CD4-positive, alpha-beta T cell treated with Interleukin-21 for 1 hour (primary cell): Measurements from ENCODE around the gene PLIN4.

ENCODE experiments used
- DNase-seq: peaks from one replicate; pipeline ENCODE4 v3.0.0-alpha.2; 2020

The PLIN4 gene

DNA sequence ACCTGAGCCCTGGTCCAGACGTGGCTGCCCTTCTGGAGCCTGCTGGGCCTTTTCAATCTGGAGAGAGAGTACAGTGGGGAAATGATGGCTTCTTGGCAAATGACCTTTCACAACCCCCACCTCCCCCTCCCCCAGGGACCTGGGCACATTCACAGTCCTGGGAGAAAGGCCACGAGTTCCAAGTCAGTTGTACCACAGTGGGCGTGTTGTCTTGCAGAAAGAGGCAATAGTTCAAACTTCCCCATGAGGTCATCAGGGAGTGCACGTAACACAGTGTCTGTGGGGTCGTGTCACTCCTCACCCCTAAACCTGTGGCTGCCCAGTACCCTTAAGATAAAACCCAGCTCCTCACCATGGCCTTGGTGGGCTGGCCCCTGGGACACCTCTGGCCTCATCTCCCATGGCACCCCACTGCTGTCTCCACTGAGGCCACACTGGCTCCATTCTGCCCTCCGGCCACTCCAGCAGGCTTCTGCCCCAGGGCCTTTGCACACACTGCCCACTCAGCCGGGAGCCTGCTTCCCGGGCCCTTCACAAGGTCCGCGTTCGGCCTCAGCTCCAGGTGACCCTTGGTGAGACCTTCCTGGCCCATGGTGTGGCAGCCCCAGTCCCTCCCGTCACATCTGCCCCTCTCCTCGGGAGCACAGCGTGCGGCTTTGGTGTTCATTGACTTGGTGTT is 13.3 kb downstream of the PLIN4 start:
- no peak for DNase-seq

DNA sequence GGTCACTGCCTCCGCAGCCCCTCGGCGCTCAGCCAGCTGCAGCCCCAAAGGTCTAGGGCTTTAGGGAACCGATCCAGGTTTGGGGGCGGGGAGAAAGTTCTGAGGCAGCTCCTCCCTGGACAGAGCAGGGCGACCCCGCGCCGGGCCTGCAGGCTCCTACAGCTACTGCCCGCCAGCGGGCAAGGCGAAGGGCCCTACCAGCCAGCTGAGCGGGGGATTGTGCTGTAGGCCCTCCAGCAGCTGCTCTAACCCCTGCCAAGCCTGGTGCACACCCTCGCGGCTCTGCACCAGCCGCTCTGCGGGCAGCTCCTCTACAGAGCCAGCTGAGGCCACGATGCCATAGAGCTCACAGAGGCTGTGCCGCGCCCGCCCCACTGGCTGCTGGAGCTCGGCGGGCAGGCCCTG is 14.0 kb downstream of the PLIN4 start:
- DNase-seq = no peak

DNA sequence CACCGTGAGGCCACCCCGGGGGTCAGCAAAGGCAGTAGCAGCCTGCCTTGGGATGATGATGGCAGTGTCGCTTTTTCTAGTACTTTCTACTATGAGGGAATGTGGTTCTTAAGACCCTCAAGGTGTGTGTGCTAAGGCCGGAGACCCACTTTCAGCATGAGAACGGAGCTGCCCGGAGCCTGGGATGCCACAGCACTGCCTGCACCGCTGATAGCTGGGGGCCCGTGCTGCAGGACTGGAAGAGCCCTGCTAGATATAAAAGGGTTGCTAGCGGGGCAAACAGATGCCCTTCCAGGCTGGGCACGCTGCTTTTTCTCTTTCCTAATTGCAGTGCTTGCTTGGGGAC is 14.5 kb downstream of the PLIN4 start:
- DNase-seq = no peak

GRCh38 chr19:4503132-4503824 is 15.0 kb downstream of the PLIN4 start:
- no peak for DNase-seq

- no peak for DNase-seq
These were observed 15.8 kb downstream of the PLIN4 start for GRCh38 chr19:4502282-4503131.

DNA sequence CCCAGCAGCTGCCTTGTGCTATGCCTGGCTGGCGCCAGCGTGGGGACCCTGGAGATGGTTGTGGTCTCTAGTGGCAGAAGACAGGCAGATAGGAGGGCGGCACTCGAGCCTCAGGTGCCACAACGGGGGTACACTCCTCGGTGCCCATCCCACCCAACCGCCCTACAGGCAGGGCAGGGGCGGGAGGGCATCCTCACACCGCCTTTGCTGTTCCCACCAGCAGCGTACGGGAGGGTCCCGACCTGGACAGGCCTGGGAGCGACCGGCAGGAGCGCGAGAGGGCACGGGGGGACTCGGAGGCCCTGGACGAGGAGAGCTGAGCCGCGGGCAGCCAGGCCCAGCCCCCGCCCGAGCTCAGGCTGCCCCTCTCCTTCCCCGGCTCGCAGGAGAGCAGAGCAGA is 16.6 kb downstream of the PLIN4 start:
- no peak for DNase-seq

- no peak for DNase-seq
These were observed 17.3 kb downstream of the PLIN4 start for GRCh38 chr19:4500841-4501591.

DNA sequence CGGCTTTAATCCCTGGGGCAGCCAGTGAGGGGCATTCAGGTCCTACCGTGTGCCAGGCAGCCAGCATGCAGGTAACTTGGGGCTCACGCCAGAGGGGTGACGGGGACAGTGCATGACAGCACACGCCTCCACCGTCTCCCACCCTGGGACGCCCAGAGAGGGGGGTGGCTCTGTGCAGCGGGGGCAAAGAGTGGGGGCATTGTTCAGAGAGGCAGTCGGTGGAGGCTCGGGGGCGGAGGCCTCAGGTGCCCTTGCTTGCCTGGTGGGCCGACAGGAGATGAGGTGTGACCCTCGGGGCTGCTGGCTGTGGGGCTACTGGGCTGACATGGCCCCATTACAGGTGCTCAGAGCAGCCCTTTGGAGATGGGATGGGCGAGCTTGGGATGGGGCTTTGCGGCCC is 18.4 kb downstream of the PLIN4 start:
- no peak for DNase-seq

GRCh38 chr19:4499318-4499717 is 19.0 kb downstream of the PLIN4 start:
- DNase-seq = no peak

- DNase-seq = no peak
These were observed 19.6 kb downstream of the PLIN4 start for GRCh38 chr19:4498694-4499093.

GRCh38 chr19:4497770-4498389 is 20.4 kb downstream of the PLIN4 start:
- DNase-seq = no peak

GRCh38 chr19:4496304-4496703 is 22.0 kb downstream of the PLIN4 start:
- DNase-seq = no peak

DNA sequence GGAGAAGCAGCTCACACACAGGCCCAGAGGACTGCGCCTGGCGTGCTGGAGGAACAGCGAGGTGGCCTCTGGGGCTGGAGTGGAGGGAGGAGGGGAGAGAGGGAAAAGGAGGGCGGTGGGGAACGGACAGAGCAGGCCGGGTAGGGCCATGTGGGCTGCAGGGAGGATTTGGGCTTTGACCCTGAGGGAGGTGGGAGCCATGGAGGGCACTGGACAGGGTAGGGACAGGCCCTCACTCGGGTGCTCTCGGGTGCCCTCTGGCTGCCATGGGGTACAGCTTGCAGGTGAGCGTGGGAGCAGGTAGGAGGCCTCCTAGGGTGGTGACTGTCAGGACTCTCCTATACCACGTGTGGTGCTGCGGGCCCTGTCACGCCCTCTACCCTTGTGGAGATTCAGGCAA is 22.8 kb downstream of the PLIN4 start:
- no peak for DNase-seq

DNA sequence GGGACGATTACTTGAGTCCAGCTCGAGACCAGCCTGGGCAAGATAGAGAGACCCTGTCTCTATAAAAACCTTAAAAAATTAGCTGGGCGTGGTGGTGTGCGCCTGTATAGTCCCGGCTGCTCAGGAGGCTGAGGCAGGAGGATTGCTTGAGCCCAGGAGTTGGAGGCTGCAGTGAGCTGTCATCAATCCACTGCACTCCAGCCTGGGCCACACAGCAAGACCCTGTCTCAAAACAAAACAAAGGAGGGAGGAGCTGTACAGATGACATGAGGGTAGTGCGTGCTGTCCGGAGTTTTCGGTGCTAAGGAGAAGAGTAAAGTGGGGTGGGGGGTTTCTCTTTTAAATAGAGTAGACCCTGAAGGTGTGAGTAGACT is 23.6 kb downstream of the PLIN4 start:
- DNase-seq = no peak

DNA sequence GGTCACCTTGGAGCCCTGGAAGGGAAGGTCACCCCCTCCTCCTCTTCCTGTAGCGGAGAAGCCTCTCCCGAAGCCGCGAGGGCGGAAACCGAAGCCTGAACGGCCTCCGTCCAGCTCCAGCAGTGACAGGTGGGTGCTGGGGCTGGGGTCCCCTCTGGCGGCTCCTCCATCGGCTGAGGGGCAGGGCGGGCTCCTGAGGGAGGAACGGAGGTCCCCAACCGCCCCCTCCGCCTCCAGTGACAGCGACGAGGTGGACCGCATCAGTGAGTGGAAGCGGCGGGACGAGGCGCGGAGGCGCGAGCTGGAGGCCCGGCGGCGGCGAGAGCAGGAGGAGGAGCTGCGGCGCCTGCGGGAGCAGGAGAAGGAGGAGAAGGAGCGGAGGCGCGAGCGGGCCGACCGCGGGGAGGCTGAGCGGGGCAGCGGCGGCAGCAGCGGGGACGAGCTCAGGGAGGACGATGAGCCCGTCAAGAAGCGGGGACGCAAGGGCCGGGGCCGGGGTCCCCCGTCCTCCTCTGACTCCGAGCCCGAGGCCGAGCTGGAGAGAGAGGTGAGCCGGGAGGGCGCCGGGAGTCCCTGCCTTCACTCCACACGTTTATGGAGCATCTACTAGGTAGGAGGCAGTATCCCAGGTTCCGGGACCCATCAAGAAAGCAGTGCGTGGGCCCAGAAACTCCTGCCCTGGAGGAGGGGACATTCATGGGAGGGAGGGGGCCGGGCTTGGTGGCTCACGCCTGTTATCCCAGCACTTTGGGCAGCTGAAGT is 24.2 kb downstream of the PLIN4 start:
- DNase-seq = no peak

GRCh38 chr19:4493104-4493928 is 25.0 kb downstream of the PLIN4 start:
- DNase-seq = no peak

- no peak for DNase-seq
These were observed 25.8 kb downstream of the PLIN4 start for GRCh38 chr19:4492337-4493103.

- no peak for DNase-seq
These were observed 26.8 kb downstream of the PLIN4 start for GRCh38 chr19:4491446-4491845.

DNA sequence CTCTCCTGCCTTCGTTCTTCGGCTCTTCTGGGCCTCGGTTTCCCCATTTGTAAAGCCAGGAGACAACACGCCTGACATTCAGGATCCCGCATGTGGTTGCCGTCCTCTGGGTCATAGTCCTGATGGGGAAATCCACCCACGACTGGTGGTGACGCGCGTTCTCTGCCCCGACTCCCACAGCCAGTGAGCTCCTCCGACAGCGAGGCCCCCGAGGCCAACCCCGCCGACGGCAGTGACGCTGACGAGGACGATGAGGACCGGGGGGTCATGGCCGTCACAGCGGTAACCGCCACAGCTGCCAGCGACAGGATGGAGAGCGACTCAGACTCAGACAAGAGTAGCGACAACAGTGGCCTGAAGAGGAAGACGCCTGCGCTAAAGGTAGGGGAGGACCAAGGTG is 29.8 kb downstream of the PLIN4 start:
- DNase-seq = no peak

DNA sequence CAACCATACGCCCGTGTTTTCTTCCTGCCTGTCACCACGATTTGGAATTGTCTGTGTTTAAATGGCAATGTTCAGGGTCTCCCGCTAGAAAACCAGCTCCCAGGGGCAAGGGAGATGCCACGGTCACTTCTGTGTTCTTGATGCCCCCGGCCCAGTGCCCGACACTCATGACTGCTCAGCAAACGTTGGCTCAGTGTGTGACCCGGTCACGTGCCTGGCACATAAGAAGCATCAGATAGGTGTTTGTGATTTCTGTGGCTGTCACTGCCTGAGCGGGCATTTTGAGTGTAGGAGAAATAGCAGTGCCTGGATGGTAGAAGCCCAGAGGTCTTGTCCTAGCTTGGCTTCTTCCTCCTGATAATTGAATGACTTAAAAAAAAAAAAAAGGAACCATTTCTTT is 30.7 kb downstream of the PLIN4 start:
- DNase-seq = no peak
